ENCODE measurements around the gene C10orf53. TPM values are rescaled to one million over a fixed set of nuclear protein-coding genes. Genes with fewer than 3 reads are reported as not detected.

C10orf53 gene
- total RNA-seq, 6 experiments from 2014 or later: not detected

DNA sequence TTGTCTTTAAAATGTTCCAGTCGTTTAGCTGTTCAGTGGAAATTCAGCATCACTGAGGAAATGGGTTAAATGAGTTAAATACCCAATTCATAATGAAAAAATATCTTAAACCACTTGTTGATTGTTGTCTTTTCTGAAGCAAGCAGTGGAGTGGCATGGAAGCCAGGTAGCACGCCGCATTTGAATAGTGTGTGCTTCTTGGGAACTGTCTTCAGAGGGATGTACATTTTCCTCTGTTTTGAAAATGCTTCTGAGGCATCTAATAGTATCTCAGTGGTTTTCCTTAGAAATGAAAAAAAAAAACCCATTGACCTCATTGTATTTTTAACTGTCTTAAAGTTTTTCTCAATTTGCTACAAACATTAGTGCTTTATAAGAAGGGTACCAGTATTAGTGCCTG, 28.1 kb downstream of the C10orf53 start:
- ATAC-seq (no peak), DNase-seq (no peak)
- no peak overlapping the region for H3K27ac ChIP-seq
- TF ChIP-seq, protein P1, sequence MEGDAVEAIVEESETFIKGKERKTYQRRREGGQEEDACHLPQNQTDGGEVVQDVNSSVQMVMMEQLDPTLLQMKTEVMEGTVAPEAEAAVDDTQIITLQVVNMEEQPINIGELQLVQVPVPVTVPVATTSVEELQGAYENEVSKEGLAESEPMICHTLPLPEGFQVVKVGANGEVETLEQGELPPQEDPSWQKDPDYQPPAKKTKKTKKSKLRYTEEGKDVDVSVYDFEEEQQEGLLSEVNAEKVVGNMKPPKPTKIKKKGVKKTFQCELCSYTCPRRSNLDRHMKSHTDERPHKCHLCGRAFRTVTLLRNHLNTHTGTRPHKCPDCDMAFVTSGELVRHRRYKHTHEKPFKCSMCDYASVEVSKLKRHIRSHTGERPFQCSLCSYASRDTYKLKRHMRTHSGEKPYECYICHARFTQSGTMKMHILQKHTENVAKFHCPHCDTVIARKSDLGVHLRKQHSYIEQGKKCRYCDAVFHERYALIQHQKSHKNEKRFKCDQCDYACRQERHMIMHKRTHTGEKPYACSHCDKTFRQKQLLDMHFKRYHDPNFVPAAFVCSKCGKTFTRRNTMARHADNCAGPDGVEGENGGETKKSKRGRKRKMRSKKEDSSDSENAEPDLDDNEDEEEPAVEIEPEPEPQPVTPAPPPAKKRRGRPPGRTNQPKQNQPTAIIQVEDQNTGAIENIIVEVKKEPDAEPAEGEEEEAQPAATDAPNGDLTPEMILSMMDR (IDR thresholded peaks at IDR 0.05): no peak
- no peak for TF ChIP-seq POLR2A (IDR thresholded peaks at IDR 0.05)
- no peaks in the 10 kb centered on the region for H3K9me3 ChIP-seq
- H3K4me1 ChIP-seq: no peaks in the 10 kb centered on the region
- H3K4me3 ChIP-seq: no peak overlapping the region
- no peaks in the 10 kb centered on the region for H3K36me3 ChIP-seq
- 75% methylated on average over 3 of the region's 3 CpGs for WGBS (ENCODE audit: insufficient coverage, low coverage, low lambda C conversion rate, missing lambda C conversion rate)
- H3K27me3 ChIP-seq: no peaks in the 10 kb centered on the region
- intact Hi-C loops (cut with DNase I): no loop called here

DNA sequence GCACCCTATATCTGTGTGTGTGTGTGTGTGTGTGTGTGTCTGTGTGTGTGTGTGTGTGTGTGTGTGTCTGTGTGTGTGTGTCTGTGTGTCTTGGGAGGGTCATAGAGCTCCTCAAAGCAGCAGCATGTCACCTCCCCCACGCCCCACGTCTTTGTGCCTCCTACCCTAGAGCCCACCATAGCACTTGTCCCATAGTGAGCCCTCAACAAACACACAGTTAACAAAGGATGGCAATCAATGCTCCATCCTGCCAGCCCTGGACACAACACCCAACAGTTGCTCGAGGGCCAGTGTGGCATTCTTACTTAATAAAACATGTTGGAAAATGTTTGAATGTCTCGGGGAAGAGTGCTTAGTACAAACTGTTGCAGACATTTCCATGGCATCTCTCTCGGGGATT, 30.5 kb downstream of the C10orf53 start:
- H3K4me1 ChIP-seq: no peaks in the 10 kb centered on the region
- intact Hi-C loops (cut with DNase I): no loop called here
- no peaks in the 10 kb centered on the region for H3K36me3 ChIP-seq
- no peak overlapping the region for H3K4me3 ChIP-seq
- TF ChIP-seq, protein P1 (IDR thresholded peaks at IDR 0.05): no peak
- TF ChIP-seq POLR2A (IDR thresholded peaks at IDR 0.05): no peak
- ATAC-seq: no peak
- no peaks in the 10 kb centered on the region for H3K9me3 ChIP-seq
- no peaks in the 10 kb centered on the region for H3K27me3 ChIP-seq
- DNase-seq: no peak
- no peak overlapping the region for H3K27ac ChIP-seq
- 20% methylated on average over 2 of the region's 5 CpGs for WGBS (ENCODE audit: insufficient coverage, low coverage, low lambda C conversion rate, missing lambda C conversion rate)

DNA sequence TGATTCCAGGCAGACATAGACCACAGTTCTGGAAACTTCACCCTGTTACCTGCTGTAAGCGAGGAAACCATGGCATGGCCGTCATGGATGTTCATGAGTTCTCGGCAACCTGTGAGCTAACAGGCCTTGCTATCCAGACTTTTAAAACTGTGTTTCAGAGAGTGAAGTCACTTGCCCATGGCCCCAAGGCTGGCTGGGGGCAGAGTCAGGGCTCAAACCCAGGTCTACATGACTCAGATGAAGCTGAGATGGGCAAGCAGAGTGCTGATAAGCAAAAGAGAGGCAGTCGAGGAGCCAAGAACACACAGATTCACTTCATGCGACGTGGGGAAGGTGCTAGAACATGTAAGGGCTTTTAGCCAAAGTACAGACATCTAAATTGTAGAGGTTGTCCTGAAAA, 31.5 kb downstream of the C10orf53 start:
- Histone ChIP-seq H3K27ac (no peak overlapping the region), H3K36me3 (no peaks in the 10 kb centered on the region), H3K27me3 (no peaks in the 10 kb centered on the region), H3K4me3 (no peak overlapping the region), H3K4me1 (no peaks in the 10 kb centered on the region), H3K9me3 (no peaks in the 10 kb centered on the region)
- WGBS (ENCODE audit: insufficient coverage, low coverage, low lambda C conversion rate, missing lambda C conversion rate): 53% methylated on average over 4 of the region's 6 CpGs
- no peak for DNase-seq
- ATAC-seq: no peak
- intact Hi-C loops (cut with DNase I): no loop called here
- TF ChIP-seq POLR2A (IDR thresholded peaks at IDR 0.05): no peak
- TF ChIP-seq, protein P1 (IDR thresholded peaks at IDR 0.05): no peak

DNA sequence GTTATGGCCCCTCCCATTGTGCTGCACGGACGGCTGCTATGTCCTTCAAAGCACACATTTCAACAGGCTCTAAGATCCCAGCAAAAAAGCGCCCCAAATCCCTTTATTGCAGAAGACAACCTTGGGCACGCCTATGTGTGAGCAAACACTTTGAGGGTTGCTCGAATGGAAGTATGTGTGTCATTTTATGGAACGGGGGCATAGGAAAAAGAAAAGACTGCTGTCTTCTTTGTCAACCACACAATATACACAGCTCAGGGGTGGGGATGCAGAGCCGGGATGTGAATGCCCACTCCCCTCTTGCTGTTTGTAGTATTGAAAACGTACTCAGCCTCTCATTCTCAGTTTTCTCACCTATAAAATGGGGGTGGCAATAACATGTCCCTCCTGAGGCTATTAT, 32.0 kb downstream of the C10orf53 start:
- ATAC-seq: no peak
- no peak overlapping the region for H3K27ac ChIP-seq

More for the DNA sequence above, 32.0 kb downstream of the C10orf53 start:
- H3K27me3 ChIP-seq: no peaks in the 10 kb centered on the region
- H3K4me1 ChIP-seq: no peaks in the 10 kb centered on the region
- DNase-seq: no peak
- H3K9me3 ChIP-seq: no peaks in the 10 kb centered on the region
- 52% methylated on average over 6 of the region's 8 CpGs for WGBS (ENCODE audit: insufficient coverage, low coverage, low lambda C conversion rate, missing lambda C conversion rate)
- H3K4me3 ChIP-seq: no peak overlapping the region
- no peak for TF ChIP-seq POLR2A (IDR thresholded peaks at IDR 0.05)
- TF ChIP-seq, protein P1 (IDR thresholded peaks at IDR 0.05): no peak
- H3K36me3 ChIP-seq: no peaks in the 10 kb centered on the region
- intact Hi-C loops (cut with DNase I): no loop called here

Data from right lobe of liver (tissue), 6 donors.